HEK293T (cell line): ENCODE data around the gene RARS2.
A peak's percentile ranks its signal among the peaks of the same experiment; 100 is the strongest.

ENCODE experiments used
- ARNT ChIP-seq: fragments of 450-650 bp; IDR thresholded peaks from 2 replicates; pipeline ENCODE4 v1.6.1; 2017; ENCODE audit warnings: mild to moderate bottlenecking
- CTBP1 ChIP-seq: fragments of 450-650 bp; IDR thresholded peaks from 2 replicates; pipeline ENCODE4 v1.6.1; 2016; ENCODE audit warnings: borderline replicate concordance
- L3MBTL2 ChIP-seq: fragments of 450-650 bp; conservative IDR thresholded peaks from 2 replicates; pipeline ENCODE4 v1.6.1; 2016; ENCODE audit warnings: mild to moderate bottlenecking
- PKNOX1 ChIP-seq: fragments of 450-650 bp; IDR thresholded peaks from 2 replicates; pipeline ENCODE4 v1.6.1; 2016
- SP1 ChIP-seq: fragments of 450-650 bp; IDR thresholded peaks from 2 replicates; pipeline ENCODE4 v1.6.1; 2017
- SUZ12 ChIP-seq: fragments of 450-650 bp; IDR thresholded peaks from 2 replicates; pipeline ENCODE4 v1.6.1; 2016; ENCODE audit warnings: mild to moderate bottlenecking
- TARDBP ChIP-seq: fragments of 450-650 bp; IDR thresholded peaks from 2 replicates; pipeline ENCODE4 v1.6.1; 2016

DNA sequence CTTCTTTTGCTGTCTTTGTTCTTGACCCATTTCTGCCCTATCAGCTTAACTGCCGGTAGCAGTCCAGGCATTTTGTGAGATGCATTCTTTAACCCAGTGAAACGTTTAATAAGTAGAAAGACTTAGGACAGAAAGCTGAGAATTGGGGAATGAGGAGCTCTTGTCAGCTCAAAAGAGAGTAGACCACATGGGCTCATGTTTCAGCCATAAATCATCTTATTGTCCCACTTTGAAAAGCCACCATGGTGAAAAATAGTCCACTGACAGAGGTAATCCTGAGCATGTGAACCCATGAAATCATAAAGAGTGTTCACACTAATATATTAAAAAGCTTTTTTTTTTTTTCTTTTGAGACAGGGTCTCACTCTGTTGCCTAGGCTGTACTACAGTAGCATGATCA is 16.4 kb upstream of the RARS2 start:
- TF ChIP-seq SP1 (no peak), PKNOX1 (peak; percentile 39; the same call in 1 of the 2 replicates), L3MBTL2 (no peak), SUZ12 (no peak), ARNT (no peak), TARDBP (no peak), CTBP1 (no peak)
